GM20000 (cell line): ENCODE data around the gene ACKR3.

Experiments used
- DNase-seq: peaks from one replicate; pipeline ENCODE4 v3.0.0; 2012; ENCODE audit warnings: low spot score
- TF ChIP-seq, protein P1 (sequence below): IDR thresholded peaks from 2 replicates; pipeline ENCODE4 v1.5.1; 2012; ENCODE audit warnings: mild to moderate bottlenecking, control low read depth; ENCODE audit errors: extremely low read depth, missing control alignments

Gene ACKR3

DNA sequence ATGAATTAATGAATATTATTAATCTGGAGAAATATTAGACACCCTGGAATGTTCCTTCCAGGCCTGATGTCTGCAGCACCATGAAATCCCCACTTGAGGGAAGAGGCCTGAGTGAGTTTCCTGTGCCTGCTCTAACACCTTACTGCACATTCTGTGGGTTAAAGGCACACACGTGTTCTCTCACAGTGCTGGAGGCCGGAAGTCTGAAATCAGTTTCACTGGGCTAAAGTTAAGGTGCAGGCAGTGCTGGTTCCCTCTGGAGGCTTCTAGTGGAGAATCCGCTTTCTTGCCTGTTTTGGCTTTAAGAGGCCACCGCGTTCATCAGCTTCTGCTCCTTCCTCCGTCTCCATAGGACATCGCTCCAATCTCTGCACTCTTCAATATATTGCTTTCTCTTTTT is 48.7 kb downstream of the ACKR3 start:
- peak; percentile 27 for DNase-seq
- TF ChIP-seq, protein P1, sequence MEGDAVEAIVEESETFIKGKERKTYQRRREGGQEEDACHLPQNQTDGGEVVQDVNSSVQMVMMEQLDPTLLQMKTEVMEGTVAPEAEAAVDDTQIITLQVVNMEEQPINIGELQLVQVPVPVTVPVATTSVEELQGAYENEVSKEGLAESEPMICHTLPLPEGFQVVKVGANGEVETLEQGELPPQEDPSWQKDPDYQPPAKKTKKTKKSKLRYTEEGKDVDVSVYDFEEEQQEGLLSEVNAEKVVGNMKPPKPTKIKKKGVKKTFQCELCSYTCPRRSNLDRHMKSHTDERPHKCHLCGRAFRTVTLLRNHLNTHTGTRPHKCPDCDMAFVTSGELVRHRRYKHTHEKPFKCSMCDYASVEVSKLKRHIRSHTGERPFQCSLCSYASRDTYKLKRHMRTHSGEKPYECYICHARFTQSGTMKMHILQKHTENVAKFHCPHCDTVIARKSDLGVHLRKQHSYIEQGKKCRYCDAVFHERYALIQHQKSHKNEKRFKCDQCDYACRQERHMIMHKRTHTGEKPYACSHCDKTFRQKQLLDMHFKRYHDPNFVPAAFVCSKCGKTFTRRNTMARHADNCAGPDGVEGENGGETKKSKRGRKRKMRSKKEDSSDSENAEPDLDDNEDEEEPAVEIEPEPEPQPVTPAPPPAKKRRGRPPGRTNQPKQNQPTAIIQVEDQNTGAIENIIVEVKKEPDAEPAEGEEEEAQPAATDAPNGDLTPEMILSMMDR = no peak

DNA sequence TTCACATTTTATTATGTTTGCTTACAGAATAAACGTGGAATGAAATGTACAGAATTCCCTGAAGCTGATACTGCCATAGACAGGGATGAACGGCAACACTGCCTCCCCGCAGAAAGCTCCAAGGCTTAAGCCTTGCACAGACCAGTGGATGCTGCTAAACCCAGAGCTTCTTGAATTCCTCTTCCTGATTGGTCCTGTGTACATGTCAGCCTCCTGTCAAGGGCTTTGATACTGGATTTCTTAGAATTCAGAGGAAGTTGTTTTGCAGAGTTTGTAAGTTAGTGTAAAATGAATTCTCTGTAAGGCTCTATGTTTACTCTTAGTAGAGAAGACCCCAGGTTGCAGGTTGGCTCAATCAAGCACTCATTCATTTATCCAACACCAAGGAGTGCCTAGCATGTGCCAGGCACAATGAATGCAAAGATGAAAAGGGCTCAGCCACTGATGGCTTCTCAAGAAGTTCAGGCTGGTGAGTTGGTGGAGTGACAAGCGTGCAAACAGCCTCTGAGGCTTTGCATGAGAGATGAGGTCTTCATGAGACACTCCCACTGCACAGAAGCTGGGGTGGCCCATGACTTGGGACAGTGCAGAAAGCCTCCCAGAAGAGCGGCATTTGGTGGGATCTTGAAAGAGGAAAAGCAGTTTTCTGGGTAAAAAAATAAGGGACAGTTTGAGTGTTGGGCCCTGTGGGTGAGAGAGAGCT is 50.4 kb downstream of the ACKR3 start:
- TF ChIP-seq, protein P1 = no peak
- no peak for DNase-seq

DNA sequence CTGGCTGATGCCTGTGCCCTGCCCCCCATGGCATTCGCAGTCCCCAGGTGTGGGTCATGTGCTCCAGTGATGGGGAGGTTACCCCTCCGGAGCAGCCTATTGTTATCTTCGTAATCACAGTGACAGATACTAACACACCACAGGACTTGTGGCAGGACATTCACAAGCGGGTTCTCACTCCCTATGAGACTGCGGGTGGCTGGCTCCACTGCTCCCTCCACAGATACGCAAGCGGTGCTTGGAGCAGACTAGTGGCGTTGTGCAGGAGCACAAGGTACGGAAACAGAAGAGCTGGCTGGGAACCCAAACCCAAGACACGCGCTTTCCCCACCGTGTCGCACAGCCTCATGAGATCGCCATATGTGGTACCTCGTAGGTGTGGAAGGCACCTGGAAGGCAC is 52.2 kb downstream of the ACKR3 start:
- TF ChIP-seq, protein P1 = no peak
- DNase-seq = no peak

- TF ChIP-seq, protein P1 = no peak
- no peak for DNase-seq
Observed at GRCh38 chr2:236622201-236622600, 52.6 kb downstream of the ACKR3 start.

DNA sequence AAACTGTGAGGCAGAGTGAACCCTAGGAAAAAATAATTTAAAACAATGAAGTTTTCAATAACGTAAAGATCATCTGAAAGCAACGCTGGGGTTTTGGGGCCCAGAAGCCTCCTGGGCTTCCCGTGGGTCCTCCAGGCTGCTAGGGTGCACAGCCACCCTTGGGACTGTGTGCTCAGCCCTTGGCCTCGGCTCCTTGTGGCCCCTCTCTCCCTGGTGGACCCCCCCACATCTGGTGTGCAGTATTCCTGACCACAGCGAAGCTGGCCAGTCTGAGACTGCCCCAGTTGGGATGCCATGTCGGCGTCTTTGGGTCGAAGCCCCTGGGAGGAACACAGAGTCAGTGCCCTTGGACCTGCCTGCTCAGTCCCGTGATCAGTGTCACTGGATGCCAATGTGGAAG is 53.0 kb downstream of the ACKR3 start:
- DNase-seq = no peak
- TF ChIP-seq, protein P1 = no peak

GRCh38 chr2:236623816-236624215 is 54.2 kb downstream of the ACKR3 start:
- TF ChIP-seq, protein P1 = no peak

GRCh38 chr2:236625156-236625690 is 55.6 kb downstream of the ACKR3 start:
- TF ChIP-seq, protein P1 = no peak
- no peak for DNase-seq

More at GRCh38 chr2:236623816-236624215, 54.2 kb downstream of the ACKR3 start:
- DNase-seq = no peak
